GM19438 (cell line): ENCODE data around the gene MAP3K12.
"Not testable (repeated sequence)": the region's sequence is repeated elsewhere in the genome, so short reads cannot be mapped to it uniquely, and the experiment has no call there.

Source experiments
- ATAC-seq: cut with Tn5 transposase; IDR thresholded peaks from one replicate; pipeline ENCODE4 v1.9.1; 2021; ENCODE audit warnings: low read depth; ENCODE audit not compliant: unreplicated experiment

Gene MAP3K12

GRCh38 chr12:53499266-53500141, at the start of gene MAP3K12:
Gene MAP3K12, minus strand, starts transcription at chr12:53499458. Its CDS starts 12,067 bp downstream, at chr12:53487391.
- no peak for ATAC-seq

- not testable (repeated sequence) for ATAC-seq
Measured at GRCh38 chr12:53548354-53548753, 49.1 kb upstream of the MAP3K12 start.

GRCh38 chr12:53543539-53543938, 44.3 kb upstream of the MAP3K12 start:
- peak; percentile 92 for ATAC-seq

GRCh38 chr12:53539526-53539925, 40.3 kb upstream of the MAP3K12 start:
- ATAC-seq = no peak

- no peak for ATAC-seq
Measured at GRCh38 chr12:53538209-53538689, 39.0 kb upstream of the MAP3K12 start.

GRCh38 chr12:53536962-53537361, 37.7 kb upstream of the MAP3K12 start:
- no peak for ATAC-seq

- no peak for ATAC-seq
Measured at GRCh38 chr12:53533471-53533870, 34.2 kb upstream of the MAP3K12 start.

GRCh38 chr12:53532524-53533445, 33.5 kb upstream of the MAP3K12 start:
- ATAC-seq = no peak

GRCh38 chr12:53532021-53532420, 32.8 kb upstream of the MAP3K12 start:
- ATAC-seq = no peak

- no peak for ATAC-seq
Measured at GRCh38 chr12:53530920-53531319, 31.7 kb upstream of the MAP3K12 start.

GRCh38 chr12:53530061-53530460, 30.8 kb upstream of the MAP3K12 start:
- ATAC-seq = no peak

GRCh38 chr12:53524476-53524875, 25.2 kb upstream of the MAP3K12 start:
- ATAC-seq = no peak

- ATAC-seq = no peak
Measured at GRCh38 chr12:53523131-53523530, 23.9 kb upstream of the MAP3K12 start.

GRCh38 chr12:53518381-53518780, 19.1 kb upstream of the MAP3K12 start:
- ATAC-seq = no peak

GRCh38 chr12:53516758-53517455, 17.6 kb upstream of the MAP3K12 start:
- no peak for ATAC-seq

GRCh38 chr12:53515291-53515680, 16.0 kb upstream of the MAP3K12 start:
- ATAC-seq = no peak

- ATAC-seq = no peak
Measured at GRCh38 chr12:53514628-53515290, 15.5 kb upstream of the MAP3K12 start.

GRCh38 chr12:53513712-53514410, 14.6 kb upstream of the MAP3K12 start:
- no peak for ATAC-seq

GRCh38 chr12:53510181-53510812, 11.0 kb upstream of the MAP3K12 start:
- ATAC-seq = no peak
